Measurements from ENCODE around the gene OR7G2.
"Not testable (repeated sequence)": the region's sequence is repeated elsewhere in the genome, so short reads cannot be mapped to it uniquely, and the experiment has no call there.

OR7G2 gene

DNA sequence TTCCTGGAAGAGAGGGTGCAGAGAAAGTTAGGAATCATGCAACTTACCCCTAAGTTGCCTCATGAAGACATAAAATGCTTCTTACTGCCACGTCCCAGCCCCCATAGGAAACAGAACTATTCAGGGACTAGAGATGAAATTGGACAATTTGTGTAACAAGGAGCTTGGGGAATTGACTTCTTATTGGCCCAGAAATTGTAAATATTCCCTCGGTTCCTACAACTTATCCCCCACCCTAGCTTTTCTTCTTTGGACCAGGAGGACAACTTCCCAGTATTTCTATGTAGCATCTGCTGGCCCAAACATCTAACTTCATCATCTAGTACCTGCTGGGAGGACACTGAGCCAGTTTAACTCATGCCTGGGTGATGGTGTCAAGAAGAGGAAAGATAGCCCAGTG lies 20.5 kb downstream of the OR7G2 start, which contains the start of gene OR1M1:
OR1M1 (plus strand) TSS at position 301 of the 400 bp plus-strand sequence. CDS start 6,184 bp downstream, outside the sequence.
- no peak for TF ChIP-seq POLR2A (IDR thresholded peaks at IDR 0.05; ENCODE audit: extremely low read depth, insufficient read length)
- TF ChIP-seq, protein P1, sequence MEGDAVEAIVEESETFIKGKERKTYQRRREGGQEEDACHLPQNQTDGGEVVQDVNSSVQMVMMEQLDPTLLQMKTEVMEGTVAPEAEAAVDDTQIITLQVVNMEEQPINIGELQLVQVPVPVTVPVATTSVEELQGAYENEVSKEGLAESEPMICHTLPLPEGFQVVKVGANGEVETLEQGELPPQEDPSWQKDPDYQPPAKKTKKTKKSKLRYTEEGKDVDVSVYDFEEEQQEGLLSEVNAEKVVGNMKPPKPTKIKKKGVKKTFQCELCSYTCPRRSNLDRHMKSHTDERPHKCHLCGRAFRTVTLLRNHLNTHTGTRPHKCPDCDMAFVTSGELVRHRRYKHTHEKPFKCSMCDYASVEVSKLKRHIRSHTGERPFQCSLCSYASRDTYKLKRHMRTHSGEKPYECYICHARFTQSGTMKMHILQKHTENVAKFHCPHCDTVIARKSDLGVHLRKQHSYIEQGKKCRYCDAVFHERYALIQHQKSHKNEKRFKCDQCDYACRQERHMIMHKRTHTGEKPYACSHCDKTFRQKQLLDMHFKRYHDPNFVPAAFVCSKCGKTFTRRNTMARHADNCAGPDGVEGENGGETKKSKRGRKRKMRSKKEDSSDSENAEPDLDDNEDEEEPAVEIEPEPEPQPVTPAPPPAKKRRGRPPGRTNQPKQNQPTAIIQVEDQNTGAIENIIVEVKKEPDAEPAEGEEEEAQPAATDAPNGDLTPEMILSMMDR (IDR thresholded peaks at IDR 0.05; ENCODE audit: low read depth, low read length): no peak
- no peak for TF ChIP-seq MYC (IDR thresholded peaks at IDR 0.05; ENCODE audit: low read depth, low read length)
- TF ChIP-seq, protein P2, sequence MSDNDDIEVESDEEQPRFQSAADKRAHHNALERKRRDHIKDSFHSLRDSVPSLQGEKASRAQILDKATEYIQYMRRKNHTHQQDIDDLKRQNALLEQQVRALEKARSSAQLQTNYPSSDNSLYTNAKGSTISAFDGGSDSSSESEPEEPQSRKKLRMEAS (IDR thresholded peaks at IDR 0.05; ENCODE audit: low read depth, low read length): no peak
- H3K4me3 ChIP-seq (ENCODE audit: low read depth, low read length): no peak within 1 kb of the TSS
- no peak for DNase-seq (ENCODE audit: low read depth)

DNA sequence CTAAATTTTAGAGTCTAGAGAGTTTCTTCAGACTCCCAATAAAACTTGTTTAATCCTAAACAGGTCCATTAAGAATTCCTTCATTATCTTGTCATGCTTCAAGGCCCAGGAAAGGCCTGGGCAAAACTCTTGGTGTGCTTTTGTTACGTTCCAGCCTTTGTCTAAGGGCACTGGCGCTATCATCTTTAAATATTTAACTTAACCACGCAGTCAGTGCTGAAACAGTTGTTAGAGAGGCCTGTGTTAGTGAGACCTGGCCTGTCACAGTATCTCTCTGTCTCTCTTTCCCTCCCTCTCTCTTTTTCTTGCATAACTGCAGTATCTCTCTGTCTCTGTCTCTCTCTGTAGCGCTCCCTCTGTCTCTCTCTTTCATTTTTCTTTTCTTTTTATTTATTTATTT lies 28.6 kb downstream of the OR7G2 start:
- TF ChIP-seq POLR2A (IDR thresholded peaks at IDR 0.05; ENCODE audit: extremely low read depth, insufficient read length) (no peak), MYC (IDR thresholded peaks at IDR 0.05; ENCODE audit: low read depth, low read length) (no peak)
- TF ChIP-seq, protein P1 (IDR thresholded peaks at IDR 0.05; ENCODE audit: low read depth, low read length): no peak
- TF ChIP-seq, protein P2 (IDR thresholded peaks at IDR 0.05; ENCODE audit: low read depth, low read length): no peak
- DNase-seq (ENCODE audit: low read depth): no peak
- no peak overlapping the region for H3K4me3 ChIP-seq (ENCODE audit: low read depth, low read length)

DNA sequence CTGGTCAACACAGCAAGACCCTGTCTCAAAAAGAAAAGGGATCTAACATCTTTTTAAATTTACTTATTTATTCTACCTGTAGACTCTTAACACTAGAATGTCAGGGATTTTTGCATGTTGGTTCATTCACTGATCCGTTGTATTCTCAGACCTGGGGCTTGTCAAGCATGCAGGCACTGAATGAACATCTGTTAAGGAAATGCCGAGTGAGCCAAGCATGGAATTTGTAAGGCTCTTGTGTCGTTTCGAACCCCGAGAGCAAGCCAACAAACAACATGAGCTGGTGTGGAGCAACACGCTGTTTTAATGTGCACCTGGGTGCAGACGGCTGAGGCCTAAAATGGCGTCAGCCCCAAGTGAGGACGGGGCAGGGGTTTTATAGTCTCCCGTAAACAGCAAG lies 30.4 kb downstream of the OR7G2 start:
- TF ChIP-seq, protein P2 (IDR thresholded peaks at IDR 0.05; ENCODE audit: low read depth, low read length): no peak
- TF ChIP-seq MYC (IDR thresholded peaks at IDR 0.05; ENCODE audit: low read depth, low read length) (no peak), POLR2A (IDR thresholded peaks at IDR 0.05; ENCODE audit: extremely low read depth, insufficient read length) (no peak)
- TF ChIP-seq, protein P1 (IDR thresholded peaks at IDR 0.05; ENCODE audit: low read depth, low read length): no peak
- H3K4me3 ChIP-seq (ENCODE audit: low read depth, low read length): no peak overlapping the region

DNA sequence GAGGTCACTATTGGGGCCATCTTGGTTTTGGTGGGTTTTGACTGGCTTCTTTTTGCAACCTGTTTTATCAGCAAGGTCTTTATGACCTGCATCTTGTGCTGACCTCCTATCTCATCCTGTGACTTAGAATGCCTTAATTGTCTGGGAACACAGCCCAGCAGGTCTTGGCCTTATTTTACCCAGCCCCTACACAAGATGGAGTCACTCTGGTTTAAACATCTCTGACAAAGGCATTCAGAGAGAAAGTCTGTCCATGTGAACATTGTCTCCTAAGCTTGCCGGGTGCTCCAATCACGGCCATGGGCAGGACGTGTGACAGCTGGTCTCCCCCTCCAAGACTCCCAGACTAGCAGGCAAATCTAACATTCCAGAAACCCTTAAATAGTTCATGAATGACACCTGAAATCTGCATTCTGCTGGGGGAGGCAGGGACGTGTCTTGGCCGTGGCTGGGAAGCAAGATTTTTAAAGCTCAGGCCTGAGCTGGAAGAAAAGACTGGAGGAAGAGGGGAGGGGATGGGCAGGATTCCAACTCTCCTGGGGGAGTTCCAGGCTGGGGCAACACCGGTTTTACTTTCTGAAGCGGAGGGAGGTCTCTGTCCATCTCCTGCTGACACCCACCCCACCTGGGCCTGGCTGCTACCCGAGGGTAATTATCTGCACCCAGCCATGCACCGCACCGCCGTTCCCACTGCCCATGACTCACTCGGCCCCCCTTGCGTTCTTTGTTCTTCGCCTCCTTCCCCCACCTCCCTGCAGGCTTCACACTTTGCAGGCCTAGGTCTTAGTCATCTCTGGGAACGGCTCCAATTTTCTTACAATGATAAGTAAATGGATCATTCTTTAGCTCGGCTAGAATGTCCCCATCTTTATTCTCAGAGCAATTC lies 32.0 kb downstream of the OR7G2 start:
- TF ChIP-seq, protein P1 (IDR thresholded peaks at IDR 0.05; ENCODE audit: low read depth, low read length): no peak
- no peak for TF ChIP-seq POLR2A (IDR thresholded peaks at IDR 0.05; ENCODE audit: extremely low read depth, insufficient read length)
- TF ChIP-seq, protein P2 (IDR thresholded peaks at IDR 0.05; ENCODE audit: low read depth, low read length): peak; percentile 77
- TF ChIP-seq MYC (IDR thresholded peaks at IDR 0.05; ENCODE audit: low read depth, low read length): peak; percentile 26; the same call in 1 of the 2 replicates
- no peak overlapping the region for H3K4me3 ChIP-seq (ENCODE audit: low read depth, low read length)

More for the DNA sequence above, 30.4 kb downstream of the OR7G2 start:
- no peak for DNase-seq (ENCODE audit: low read depth)

DNA sequence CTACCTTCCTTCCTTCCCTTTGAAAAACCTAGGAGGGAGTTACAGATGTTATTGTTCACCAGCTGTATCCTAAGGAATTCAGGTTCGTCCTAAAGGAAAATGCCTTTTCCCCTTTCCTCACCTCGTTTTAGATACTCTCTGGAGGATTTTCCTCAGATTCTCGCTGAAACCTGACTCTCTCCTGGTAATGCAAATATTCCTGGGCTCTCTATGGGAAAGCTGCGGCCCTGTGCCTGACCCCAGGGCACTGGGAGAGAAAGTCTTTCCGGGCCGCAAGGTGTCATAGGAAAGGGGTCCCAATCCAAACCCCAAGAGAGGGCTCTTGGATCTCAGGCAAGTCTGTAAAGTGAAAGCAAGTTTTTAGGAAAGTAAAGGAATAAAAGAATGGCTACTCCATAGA lies 33.5 kb downstream of the OR7G2 start:
- no peak overlapping the region for H3K4me3 ChIP-seq (ENCODE audit: low read depth, low read length)
- no peak for TF ChIP-seq MYC (IDR thresholded peaks at IDR 0.05; ENCODE audit: low read depth, low read length)
- TF ChIP-seq, protein P2 (IDR thresholded peaks at IDR 0.05; ENCODE audit: low read depth, low read length): no peak
- no peak for TF ChIP-seq POLR2A (IDR thresholded peaks at IDR 0.05; ENCODE audit: extremely low read depth, insufficient read length)
- TF ChIP-seq, protein P1 (IDR thresholded peaks at IDR 0.05; ENCODE audit: low read depth, low read length): no peak
- DNase-seq (ENCODE audit: low read depth): no peak

More for the DNA sequence above, 32.0 kb downstream of the OR7G2 start:
- peak; percentile 93 for DNase-seq (ENCODE audit: low read depth)

DNA sequence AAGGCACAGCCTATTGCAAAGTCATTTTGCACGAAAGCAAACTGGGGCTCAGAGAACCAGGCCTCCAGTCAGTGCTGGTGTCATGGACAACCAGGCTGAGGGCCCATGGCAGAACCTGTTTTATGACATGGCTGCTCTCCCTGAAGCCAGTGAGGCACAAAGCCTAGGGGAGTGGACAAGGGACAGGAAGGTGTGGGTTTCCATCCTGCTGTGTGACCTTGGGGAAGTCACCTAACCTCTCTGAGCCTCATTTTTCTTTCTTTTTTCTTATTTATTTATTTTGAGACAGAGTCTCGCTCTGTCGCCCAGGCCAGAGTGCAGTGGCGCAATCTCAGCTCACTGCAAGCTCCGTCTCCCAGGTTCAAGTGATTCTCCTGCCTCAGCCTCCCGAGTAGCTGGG lies 35.6 kb downstream of the OR7G2 start:
- not testable (repeated sequence) for H3K4me3 ChIP-seq (ENCODE audit: low read depth, low read length); DNase-seq (ENCODE audit: low read depth)
